ENCODE results near the gene P4HB.

GRCh38 chr17:81895400-81895799, 35.1 kb upstream of the P4HB start:
- TF ChIP-seq CTCF (IDR thresholded peaks at IDR 0.05) (no peak), EZH2phosphoT487 (IDR thresholded peaks at IDR 0.05) (no peak)

All from neural progenitor cell (in vitro differentiated cells).